Esophagus squamous epithelium (tissue), 5 donors: Measurements from ENCODE around the gene ERC2. TPM values are rescaled to one million over a fixed set of nuclear protein-coding genes. Genes with fewer than 3 reads are reported as not detected.

Experiments used
- DNase-seq: peaks from one replicate; lab custom pipeline; 2025; lab: John Stamatoyannopoulos, UW
- H3K27ac ChIP-seq, 4 donors: fragments of 200-600 bp; sonication (generic); one replicate each; pipeline ENCODE4 v1.5.1; 2016 to 2019; ENCODE audit warnings: mild to moderate bottlenecking in 1 of 4
- H3K27me3 ChIP-seq, 4 donors: fragments of 200-600 bp; sonication (generic); 1 replicate in 3 of 4; 2 replicates in 1 of 4; pipeline versions ENCODE4 v1.5.1 to v1.6.0; 2017 to 2021; ENCODE audit warnings: antibody characterized with exemption in 1 of 4
- H3K36me3 ChIP-seq, 3 donors: fragments of 200-600 bp; sonication (generic); one replicate each; pipeline ENCODE4 v1.5.1; 2016 to 2019
- H3K4me1 ChIP-seq, 3 donors: fragments of 200-600 bp; sonication (generic); one replicate each; pipeline ENCODE4 v1.5.1; 2017 to 2019
- H3K4me3 ChIP-seq, 4 donors: fragments of 200-600 bp; sonication (generic); 1 replicate in 3 of 4; 2 replicates in 1 of 4; pipeline ENCODE4 v1.5.1; 2016 to 2019; ENCODE audit warnings: mild to moderate bottlenecking in 2 of 4, moderate library complexity in 1 of 4
- H3K9me3 ChIP-seq, 3 donors: fragments of 200-600 bp; sonication (generic); one replicate each; pipeline ENCODE4 v1.5.1; 2016 to 2019
- POLR2A ChIP-seq, 4 donors: fragments of 450-650 bp; IDR thresholded peaks; one replicate each; pipeline ENCODE4 v1.6.1; 2017; ENCODE audit warnings: antibody characterized with exemption in 4 of 4, mild to moderate bottlenecking in 4 of 4, moderate library complexity in 3 of 4
- WGBS, 2 donors: methylation state at CpG; one replicate each; pipeline ENCODE4 v1.1.5; 2018; 5-methylcytosine and 5-hydroxymethylcytosine counted together
- intact Hi-C: fragments of 100-400 bp; cut with DNase I; formaldehyde crosslinking; loops from one replicate; pipeline ENCODE4 v1.15.0; 2022
- total RNA-seq, 4 donors: library from RNA; depleted of rRNA; stranded (reverse); fragments of >200 nt; gene quantifications; one replicate each; pipeline ENCODE4 v1.1.0, GENCODE V29; 2016
- TF ChIP-seq, protein P1 (sequence below), 6 experiments: fragments of 450-650 bp in 4 of 6; fragments of 200-600 bp in 2 of 6; sonication (generic) in 2 of 6; IDR thresholded peaks; one replicate each; pipeline ENCODE4 v1.5.1; 2016 to 2019; ENCODE audit warnings: antibody characterized with exemption in 6 of 6, mild to moderate bottlenecking in 4 of 6, moderate library complexity in 4 of 6
- donor health status: DM: yes; HTN: yes; CAD: no.

The ERC2 gene
- total RNA-seq, 4 donors from 2014 or later = 0.12 to 1.9 (median 0.86) TPM

DNA sequence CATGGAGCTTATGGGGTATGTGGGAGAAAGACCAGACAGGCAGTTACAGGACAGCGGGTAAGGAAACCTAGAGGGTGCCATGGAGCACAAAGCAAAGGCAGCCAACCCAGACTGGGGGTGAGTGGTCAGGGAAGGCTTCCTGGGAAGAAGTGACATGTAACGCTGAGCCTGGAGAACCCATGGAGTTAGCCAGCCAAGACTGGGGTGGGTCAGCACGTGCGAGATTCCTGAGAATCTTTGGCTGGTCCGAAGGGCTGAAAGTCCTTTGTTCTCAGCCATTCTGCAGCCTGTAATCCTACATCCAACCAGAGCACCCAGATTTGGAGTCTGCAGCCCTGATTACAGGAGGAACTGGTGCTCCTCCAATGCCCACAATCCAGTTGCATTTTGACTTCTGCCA, 861.1 kb downstream of the ERC2 start:
- intact Hi-C loops = no loop called here
- WGBS, 2 donors = 63 to 83% methylated on average over 5 of the region's 5 CpGs

DNA sequence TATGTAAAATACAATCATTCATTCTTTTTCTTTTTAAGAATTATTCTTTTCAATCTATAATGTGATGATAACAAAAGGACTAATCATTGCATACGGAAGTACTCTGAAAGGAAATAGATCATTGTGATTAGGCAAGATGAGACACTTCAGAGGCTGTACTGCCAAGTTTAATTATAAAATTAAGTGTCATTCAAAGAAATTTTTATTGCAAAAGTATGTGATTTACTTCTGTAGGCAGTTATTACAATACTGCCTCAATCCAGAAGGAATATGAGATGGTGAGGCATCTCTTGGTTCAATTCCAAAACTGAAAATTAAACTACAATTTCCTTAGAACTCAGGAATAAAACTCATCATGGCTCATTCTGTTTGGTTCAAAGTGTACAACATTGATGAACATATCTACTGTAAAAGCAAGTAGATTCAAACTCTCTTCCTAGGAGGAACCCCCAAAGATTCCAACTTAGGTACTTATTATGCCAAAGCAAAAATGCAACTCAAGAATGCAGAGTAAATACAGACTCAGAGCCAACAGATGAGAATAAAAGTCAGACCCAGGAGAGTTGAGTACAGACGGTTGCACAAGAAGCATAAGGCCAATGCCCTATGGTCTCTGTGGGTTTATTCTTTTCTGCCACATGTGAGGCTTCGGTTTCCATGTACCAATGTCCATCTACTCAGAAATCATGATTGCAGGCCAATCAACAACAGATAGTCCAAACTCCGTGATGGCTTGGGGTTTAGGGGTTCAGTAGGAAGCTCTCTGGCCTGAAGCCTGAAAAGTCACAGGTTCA, 862.6 kb downstream of the ERC2 start:
- Histone ChIP-seq H3K4me1 (peaks cover 0 to 15% (median 0%) of the 10 kb centered on the region in 3 donors), H3K36me3 (no peaks in the 10 kb centered on the region), H3K27ac (no peak overlapping the region), H3K9me3 (no peaks in the 10 kb centered on the region), H3K27me3 (no peaks in the 10 kb centered on the region), H3K4me3 (no peak overlapping the region)
- TF ChIP-seq POLR2A (IDR thresholded peaks at IDR 0.05) = no peak
- TF ChIP-seq, protein P1, sequence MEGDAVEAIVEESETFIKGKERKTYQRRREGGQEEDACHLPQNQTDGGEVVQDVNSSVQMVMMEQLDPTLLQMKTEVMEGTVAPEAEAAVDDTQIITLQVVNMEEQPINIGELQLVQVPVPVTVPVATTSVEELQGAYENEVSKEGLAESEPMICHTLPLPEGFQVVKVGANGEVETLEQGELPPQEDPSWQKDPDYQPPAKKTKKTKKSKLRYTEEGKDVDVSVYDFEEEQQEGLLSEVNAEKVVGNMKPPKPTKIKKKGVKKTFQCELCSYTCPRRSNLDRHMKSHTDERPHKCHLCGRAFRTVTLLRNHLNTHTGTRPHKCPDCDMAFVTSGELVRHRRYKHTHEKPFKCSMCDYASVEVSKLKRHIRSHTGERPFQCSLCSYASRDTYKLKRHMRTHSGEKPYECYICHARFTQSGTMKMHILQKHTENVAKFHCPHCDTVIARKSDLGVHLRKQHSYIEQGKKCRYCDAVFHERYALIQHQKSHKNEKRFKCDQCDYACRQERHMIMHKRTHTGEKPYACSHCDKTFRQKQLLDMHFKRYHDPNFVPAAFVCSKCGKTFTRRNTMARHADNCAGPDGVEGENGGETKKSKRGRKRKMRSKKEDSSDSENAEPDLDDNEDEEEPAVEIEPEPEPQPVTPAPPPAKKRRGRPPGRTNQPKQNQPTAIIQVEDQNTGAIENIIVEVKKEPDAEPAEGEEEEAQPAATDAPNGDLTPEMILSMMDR (IDR thresholded peaks at IDR 0.05) = no peak
- intact Hi-C loops = no loop called here
- 57 to 75% methylated on average over 4 of the region's 4 CpGs for WGBS, 2 donors
- DNase-seq = no peak

More for the DNA sequence above, 861.1 kb downstream of the ERC2 start:
- DNase-seq = no peak
- Histone ChIP-seq H3K27me3 (no peaks in the 10 kb centered on the region), H3K9me3 (no peaks in the 10 kb centered on the region), H3K27ac (no peak overlapping the region), H3K4me1 (peaks cover 0 to 15% (median 0%) of the 10 kb centered on the region in 3 donors), H3K36me3 (no peaks in the 10 kb centered on the region), H3K4me3 (no peak overlapping the region)
- TF ChIP-seq POLR2A (IDR thresholded peaks at IDR 0.05) = no peak
- TF ChIP-seq, protein P1 (IDR thresholded peaks at IDR 0.05) = no peak

DNA sequence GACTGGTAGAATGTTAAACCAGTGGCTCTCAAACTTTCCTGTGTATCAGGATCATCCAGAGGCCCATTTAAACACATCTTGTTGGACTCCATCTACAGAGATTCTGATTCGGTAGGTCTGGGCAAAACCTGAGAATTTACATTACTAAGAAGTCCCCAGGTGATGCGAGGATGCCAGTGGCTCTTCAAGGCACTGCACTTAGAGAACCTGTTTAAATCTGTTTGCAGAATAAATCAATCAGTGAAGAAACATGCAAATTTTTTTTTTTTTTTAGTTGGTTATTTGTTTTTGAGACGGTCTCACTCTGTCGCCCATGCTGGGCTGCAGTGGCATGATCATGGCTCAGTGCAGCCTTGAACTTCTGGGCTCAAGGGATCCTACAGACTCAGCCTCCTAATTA, 863.4 kb downstream of the ERC2 start:
- no peaks in the 10 kb centered on the region for H3K36me3 ChIP-seq
- H3K27ac ChIP-seq = no peak overlapping the region
- intact Hi-C loops = no loop called here
- DNase-seq = no peak
- TF ChIP-seq, protein P1 (IDR thresholded peaks at IDR 0.05) = no peak
- TF ChIP-seq POLR2A (IDR thresholded peaks at IDR 0.05) = no peak
- H3K4me3 ChIP-seq = no peak overlapping the region
- WGBS, 2 donors = 61 to 72% methylated on average over 4 of the region's 4 CpGs
- H3K9me3 ChIP-seq = no peaks in the 10 kb centered on the region
- peaks cover 0 to 15% (median 0%) of the 10 kb centered on the region in 3 donors for H3K4me1 ChIP-seq
- H3K27me3 ChIP-seq = no peaks in the 10 kb centered on the region

DNA sequence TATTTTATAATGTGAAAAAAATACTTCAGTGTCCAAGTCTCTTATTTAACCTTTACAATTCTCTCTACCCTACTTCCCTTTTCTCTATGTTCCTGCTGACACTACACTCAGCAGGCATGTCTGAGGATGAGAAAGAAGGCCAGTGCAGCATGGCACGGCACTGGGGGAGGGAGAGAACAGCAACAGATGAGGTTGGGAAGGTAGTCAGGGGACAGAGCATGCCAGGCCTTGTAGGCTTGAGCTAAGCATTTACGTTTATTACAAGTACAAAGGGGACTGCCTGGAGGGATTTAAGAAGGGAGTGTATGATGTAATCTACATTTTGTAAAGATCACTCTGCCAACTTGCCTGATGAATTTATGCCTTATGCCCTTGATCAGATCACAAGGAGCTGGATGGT, 863.9 kb downstream of the ERC2 start:
- intact Hi-C loops = no loop called here
- 13 to 42% methylated on average over 1 to 2 of the region's 2 CpGs for WGBS, 2 donors
- Histone ChIP-seq H3K9me3 (no peaks in the 10 kb centered on the region), H3K36me3 (no peaks in the 10 kb centered on the region), H3K4me1 (peaks cover 0 to 15% (median 0%) of the 10 kb centered on the region in 3 donors), H3K4me3 (no peak overlapping the region), H3K27ac (no peak overlapping the region), H3K27me3 (no peaks in the 10 kb centered on the region)
- TF ChIP-seq POLR2A (IDR thresholded peaks at IDR 0.05) = no peak
- TF ChIP-seq, protein P1 (IDR thresholded peaks at IDR 0.05) = no peak
- DNase-seq = no peak

DNA sequence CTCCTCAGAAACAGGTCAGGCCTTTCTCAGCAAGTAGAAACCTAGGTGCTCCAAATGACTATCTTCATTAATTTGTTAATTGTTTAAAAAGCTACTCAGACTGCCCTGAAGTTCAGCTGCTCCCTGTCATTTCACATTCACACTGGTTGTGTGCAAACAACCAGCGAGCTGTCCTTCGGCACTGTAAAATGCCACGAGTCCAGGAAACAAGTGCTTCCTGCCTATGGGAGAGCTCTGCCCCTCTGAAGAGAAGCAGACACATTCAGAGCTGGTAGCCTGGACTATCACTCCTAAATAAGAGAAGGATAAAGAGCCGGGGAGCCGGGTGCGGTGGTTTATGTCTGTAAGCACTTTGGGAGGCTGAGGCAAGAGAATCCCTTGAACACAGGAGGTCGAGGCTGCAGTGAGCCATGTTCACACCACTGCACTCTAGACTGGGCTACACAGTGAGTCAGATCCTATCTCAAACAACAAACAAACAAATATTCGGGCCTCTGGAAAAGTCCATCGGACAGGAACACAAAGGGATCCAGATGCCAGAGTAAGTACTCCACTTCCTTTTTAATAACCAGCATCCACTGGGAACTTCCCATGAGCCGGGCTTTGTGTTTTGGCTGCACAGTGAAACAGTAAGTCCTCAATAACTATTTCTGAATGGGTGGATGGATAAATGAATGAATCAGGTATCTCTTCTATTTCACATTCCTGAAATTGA, 866.7 kb downstream of the ERC2 start:
- no peaks in the 10 kb centered on the region for H3K9me3 ChIP-seq
- TF ChIP-seq, protein P1 (IDR thresholded peaks at IDR 0.05) = no peak
- TF ChIP-seq POLR2A (IDR thresholded peaks at IDR 0.05) = no peak
- no peak for DNase-seq
- intact Hi-C loops = no loop called here
- H3K27ac ChIP-seq = no peak overlapping the region
- H3K4me3 ChIP-seq = no peak overlapping the region
- H3K4me1 ChIP-seq = peaks cover 0 to 29% (median 0%) of the 10 kb centered on the region in 3 donors
- no peaks in the 10 kb centered on the region for H3K36me3 ChIP-seq
- WGBS, 2 donors = 67 to 80% methylated on average over 10 of the region's 10 CpGs
- H3K27me3 ChIP-seq = no peaks in the 10 kb centered on the region
